HepG2 (cell line): Measurements from ENCODE around the gene SUB1. TPM values are rescaled to one million over a fixed set of nuclear protein-coding genes. Genes with fewer than 3 reads are reported as not detected.
"Not testable (repeated sequence)": the region's sequence is repeated elsewhere in the genome, so short reads cannot be mapped to it uniquely, and the experiment has no call there.

Source experiments
- ATAC-seq: fragments of 200-7000 bp; cut with Tn5 transposase; 3 replicates; pipeline ENCODE4 v1.9.1; 2020; ENCODE audit warnings: mild to moderate bottlenecking, moderate library complexity
- BruUV-seq: library from RNA; stranded (reverse); fragments of 400-500 nt; replicated peaks from 2 replicates; lab custom pipeline; 2021; lab: Mats Ljungman, UMichigan
- CTCF ChIA-PET: fragments of 300-600 bp; formaldehyde crosslinking; extraction: SDS; loops from one replicate; lab custom pipeline; 2021; ENCODE audit warnings: low total read pairs, inconsistent platforms, low intra/inter-chr PET ratio; lab: Yijun Ruan, JAX
- POLR2A ChIA-PET: fragments of 350-600 bp; sonication (Branson Sonifier 250); formaldehyde crosslinking; loops from one replicate; lab custom pipeline; 2020; ENCODE audit warnings: antibody characterized with exemption, inconsistent platforms; lab: Yijun Ruan, JAX
- DNase-seq: peaks from one replicate; pipeline ENCODE4 v3.0.0-alpha.2; 2015; ENCODE audit warnings: low spot score
- FAIRE-seq: peaks from 3 replicates; lab custom pipeline; 2011; peaks lifted over from hg19 to GRCh38; lab: Jason Lieb, UNC
- H2AFZ ChIP-seq: one replicate; pipeline ENCODE4 v1.6.1; 2011; ENCODE audit warnings: low read length, inconsistent platforms
- H3K27ac ChIP-seq: fragments of 300-600 bp; 3 replicates; pipeline ENCODE4 v1.8.0; 2011; ENCODE audit warnings: mixed run types, mild to moderate bottlenecking, mixed read lengths, low read length, inconsistent platforms; ENCODE audit not compliant: insufficient read depth; ENCODE audit errors: extremely low read length
- H3K27me3 ChIP-seq, 2 experiments: fragments of 200-600 bp in 1 of 2; 2 replicates in 1 of 2; 3 replicates in 1 of 2; pipeline versions ENCODE4 v1.6.0 to v1.8.0; 2011; ENCODE audit warnings: low read length in 2 of 2, mild to moderate bottlenecking in 2 of 2, moderate library complexity in 2 of 2, inconsistent platforms in 1 of 2; ENCODE audit not compliant: insufficient read depth in 2 of 2, control insufficient read depth in 1 of 2
- H3K36me3 ChIP-seq, 2 experiments: fragments of 200-600 bp in 1 of 2; replicated peaks in 1 of 2; 2 replicates in 1 of 2; 3 replicates in 1 of 2; pipeline versions ENCODE4 v1.5.1 to v1.8.0; 2011; ENCODE audit warnings: low read length in 2 of 2, inconsistent platforms in 1 of 2; ENCODE audit not compliant: insufficient read depth in 2 of 2, control insufficient read depth in 1 of 2
- H3K4me1 ChIP-seq: 2 replicates; pipeline ENCODE4 v1.5.1; 2012; ENCODE audit warnings: low read length, inconsistent platforms; ENCODE audit not compliant: insufficient read depth
- H3K4me2 ChIP-seq: 2 replicates; pipeline ENCODE4 v1.6.0; 2011; ENCODE audit warnings: low read depth, low read length, inconsistent platforms
- H3K4me3 ChIP-seq, 3 experiments: fragments of 200-600 bp in 1 of 3; sonication (generic), shearing (Covaris generic) in 1 of 3; replicated peaks in 1 of 3; 2 replicates each; pipeline ENCODE4 v1.5.1; 2011 to 2016; ENCODE audit warnings: low read length in 3 of 3, inconsistent platforms in 2 of 3, low read depth in 2 of 3, mild to moderate bottlenecking in 2 of 3, control low read depth in 1 of 3, mixed read lengths in 1 of 3; ENCODE audit not compliant: insufficient read depth in 1 of 3
- H3K79me2 ChIP-seq: one replicate; pipeline ENCODE4 v1.6.1; 2011; ENCODE audit warnings: low read length, inconsistent platforms; ENCODE audit not compliant: insufficient read depth
- H3K9ac ChIP-seq: 2 replicates; pipeline ENCODE4 v1.6.0; 2011; ENCODE audit warnings: mild to moderate bottlenecking, low read depth, low read length, inconsistent platforms; ENCODE audit not compliant: insufficient read depth
- H3K9me3 ChIP-seq: 2 replicates; pipeline ENCODE4 v1.5.1; 2012; ENCODE audit warnings: mild to moderate bottlenecking, low read length
- H4K20me1 ChIP-seq: 2 replicates; pipeline ENCODE4 v1.6.0; 2011; ENCODE audit warnings: inconsistent platforms, mild to moderate bottlenecking, low read length, moderate library complexity; ENCODE audit not compliant: insufficient read depth
- ARNTL ChIP-seq: sonication (generic); formaldehyde crosslinking; IDR thresholded peaks from 2 replicates; pipeline ENCODE4 v1.4.0; 2020; ENCODE audit warnings: mild to moderate bottlenecking, missing genetic modification reagents
- ZNF121 ChIP-seq: sonication (generic); formaldehyde crosslinking; IDR thresholded peaks from 2 replicates; pipeline ENCODE4 v1.5.0; 2020; ENCODE audit warnings: mild to moderate bottlenecking, missing genetic modification reagents
- ZZZ3 ChIP-seq: sonication (generic); formaldehyde crosslinking; IDR thresholded peaks from 2 replicates; pipeline ENCODE4 v1.4.0; 2020; ENCODE audit warnings: missing genetic modification reagents, mild to moderate bottlenecking, borderline replicate concordance
- WGBS: methylation state at CpG from one replicate; pipeline ENCODE4 v1.1.6; 2017; ENCODE audit warnings: low lambda C conversion rate; 5-methylcytosine and 5-hydroxymethylcytosine counted together
- in situ Hi-C: cut with HindIII; loops from 2 replicates; pipeline ENCODE4 v1.10.0; 2017; ENCODE audit warnings: low pct_unique_long_range_greater_than_20kb; ENCODE audit not compliant: extremely low pct_ligation_motif_present
- intact Hi-C: fragments of 100-400 bp; cut with micrococcal nuclease; formaldehyde crosslinking; loops from one replicate; pipeline ENCODE4 v1.10.0; 2022; ENCODE audit not compliant: unreplicated experiment
- polyA plus RNA-seq, 8 experiments: library from polyadenylated mRNA; depleted of rRNA in 3 of 8; stranded (reverse) in 7 of 8; unstranded in 1 of 8; fragments of >200 nt; fragmentation: Illumina TruSeq in 4 of 8; extraction: Trizol in 4 of 8; gene quantifications; 2 replicates each; pipeline versions ENCODE4 v1.2.1 to v1.2.3, GENCODE V29; 2011 to 2016; ENCODE audit warnings: low read depth in 4 of 8, missing spikeins in 1 of 8, mixed read lengths in 1 of 8; ENCODE audit not compliant: insufficient read depth in 1 of 8
- total RNA-seq, 5 experiments: library from RNA; depleted of rRNA; stranded (reverse); fragments of >200 nt; fragmentation: Illumina TruSeq; extraction: Trizol; gene quantifications; 2 replicates each; pipeline ENCODE4 v1.2.3, GENCODE V29; 2016; ENCODE audit warnings: low read depth in 1 of 5
- TF ChIP-seq, protein P1 (sequence below): sonication (generic); formaldehyde crosslinking; conservative IDR thresholded peaks from 2 replicates; pipeline ENCODE4 v1.4.0; 2020; ENCODE audit warnings: mild to moderate bottlenecking, missing genetic modification reagents, moderate library complexity
- TF ChIP-seq, protein P2 (sequence below): sonication (generic); formaldehyde crosslinking; IDR thresholded peaks from 2 replicates; pipeline ENCODE4 v1.5.0; 2020; ENCODE audit warnings: mild to moderate bottlenecking, missing genetic modification reagents

Gene SUB1
- total and polyA plus RNA-seq, 2 of the 13 experiments (the other 11 are each of a cell fraction or from before 2014, with no cell fraction given): 182 to 693 TPM

DNA sequence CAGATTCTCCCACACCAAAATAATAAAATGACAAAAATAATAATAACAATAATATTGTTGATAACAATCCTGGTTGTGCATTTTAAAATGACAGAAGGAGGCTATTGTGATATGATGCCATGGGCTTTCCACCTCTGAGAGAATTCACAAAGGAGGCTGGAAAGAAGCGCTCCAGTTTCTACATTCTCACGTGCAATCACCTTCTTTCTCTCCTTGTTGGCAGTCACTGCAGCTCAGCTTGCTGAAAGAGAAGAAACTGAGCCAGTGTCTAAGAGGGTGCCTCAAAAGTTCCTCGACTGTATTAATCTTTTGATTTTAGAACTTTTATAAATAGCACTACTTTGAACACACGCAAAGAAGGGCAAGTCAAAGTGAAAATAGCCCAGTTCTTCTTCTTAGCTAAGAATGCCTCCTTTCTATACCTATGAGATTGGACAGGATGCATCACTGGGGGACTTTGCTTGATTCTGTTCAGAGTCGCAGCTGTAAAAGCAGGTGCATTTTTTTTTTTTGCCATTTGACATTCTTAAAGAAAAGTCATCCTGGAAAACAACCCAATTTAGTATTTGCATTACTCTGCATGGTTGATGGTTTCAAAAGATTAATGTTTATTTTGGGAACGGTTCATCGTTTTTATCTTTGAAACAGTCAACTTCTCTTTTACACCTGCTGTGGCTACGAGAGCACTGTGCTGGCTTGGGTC is 12.4 kb upstream of the SUB1 start (continued):
- TF ChIP-seq ARNTL: no peak
- TF ChIP-seq, protein P1, sequence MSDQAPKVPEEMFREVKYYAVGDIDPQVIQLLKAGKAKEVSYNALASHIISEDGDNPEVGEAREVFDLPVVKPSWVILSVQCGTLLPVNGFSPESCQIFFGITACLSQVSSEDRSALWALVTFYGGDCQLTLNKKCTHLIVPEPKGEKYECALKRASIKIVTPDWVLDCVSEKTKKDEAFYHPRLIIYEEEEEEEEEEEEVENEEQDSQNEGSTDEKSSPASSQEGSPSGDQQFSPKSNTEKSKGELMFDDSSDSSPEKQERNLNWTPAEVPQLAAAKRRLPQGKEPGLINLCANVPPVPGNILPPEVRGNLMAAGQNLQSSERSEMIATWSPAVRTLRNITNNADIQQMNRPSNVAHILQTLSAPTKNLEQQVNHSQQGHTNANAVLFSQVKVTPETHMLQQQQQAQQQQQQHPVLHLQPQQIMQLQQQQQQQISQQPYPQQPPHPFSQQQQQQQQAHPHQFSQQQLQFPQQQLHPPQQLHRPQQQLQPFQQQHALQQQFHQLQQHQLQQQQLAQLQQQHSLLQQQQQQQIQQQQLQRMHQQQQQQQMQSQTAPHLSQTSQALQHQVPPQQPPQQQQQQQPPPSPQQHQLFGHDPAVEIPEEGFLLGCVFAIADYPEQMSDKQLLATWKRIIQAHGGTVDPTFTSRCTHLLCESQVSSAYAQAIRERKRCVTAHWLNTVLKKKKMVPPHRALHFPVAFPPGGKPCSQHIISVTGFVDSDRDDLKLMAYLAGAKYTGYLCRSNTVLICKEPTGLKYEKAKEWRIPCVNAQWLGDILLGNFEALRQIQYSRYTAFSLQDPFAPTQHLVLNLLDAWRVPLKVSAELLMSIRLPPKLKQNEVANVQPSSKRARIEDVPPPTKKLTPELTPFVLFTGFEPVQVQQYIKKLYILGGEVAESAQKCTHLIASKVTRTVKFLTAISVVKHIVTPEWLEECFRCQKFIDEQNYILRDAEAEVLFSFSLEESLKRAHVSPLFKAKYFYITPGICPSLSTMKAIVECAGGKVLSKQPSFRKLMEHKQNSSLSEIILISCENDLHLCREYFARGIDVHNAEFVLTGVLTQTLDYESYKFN: no peak
- no peak for TF ChIP-seq ZZZ3

DNA sequence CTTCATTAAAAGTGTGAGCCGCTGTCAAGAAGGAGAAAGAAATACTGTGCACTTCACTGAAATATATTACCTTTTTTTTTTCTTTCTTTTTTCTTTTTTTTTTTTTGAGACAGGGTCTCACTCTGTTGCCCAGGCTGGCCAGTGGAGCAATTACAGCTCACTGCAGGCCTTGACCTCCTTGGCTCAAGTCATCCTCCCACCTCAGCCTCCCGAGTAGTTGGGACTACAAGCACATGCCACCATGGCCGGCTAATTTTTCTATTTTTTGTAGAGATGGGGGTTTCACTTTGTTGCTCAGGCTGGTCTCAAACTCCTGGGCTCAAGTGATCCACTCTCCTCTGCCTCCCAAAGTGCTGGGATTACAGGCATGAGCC is 11.9 kb upstream of the SUB1 start:
- whole genome bisulfite sequencing: 90% methylated on average over 3 of the region's 3 CpGs
- FAIRE-seq, DNase-seq, H3K79me2 ChIP-seq, H3K4me2 ChIP-seq, H3K27me3 ChIP-seq, ATAC-seq, CTCF ChIA-PET, BruUV-seq, H3K9ac ChIP-seq: not testable (repeated sequence)
- POLR2A ChIA-PET: interaction anchor here (1.8 to 3.8 kb wide), 6 partner anchors 9 to 82 kb away, joined by 6 to 20 read pairs (median 14); partner anchors contain the start of gene SUB1
- H3K27ac ChIP-seq: peak overlapping the region; percentile 99
- TF ChIP-seq, protein P2, sequence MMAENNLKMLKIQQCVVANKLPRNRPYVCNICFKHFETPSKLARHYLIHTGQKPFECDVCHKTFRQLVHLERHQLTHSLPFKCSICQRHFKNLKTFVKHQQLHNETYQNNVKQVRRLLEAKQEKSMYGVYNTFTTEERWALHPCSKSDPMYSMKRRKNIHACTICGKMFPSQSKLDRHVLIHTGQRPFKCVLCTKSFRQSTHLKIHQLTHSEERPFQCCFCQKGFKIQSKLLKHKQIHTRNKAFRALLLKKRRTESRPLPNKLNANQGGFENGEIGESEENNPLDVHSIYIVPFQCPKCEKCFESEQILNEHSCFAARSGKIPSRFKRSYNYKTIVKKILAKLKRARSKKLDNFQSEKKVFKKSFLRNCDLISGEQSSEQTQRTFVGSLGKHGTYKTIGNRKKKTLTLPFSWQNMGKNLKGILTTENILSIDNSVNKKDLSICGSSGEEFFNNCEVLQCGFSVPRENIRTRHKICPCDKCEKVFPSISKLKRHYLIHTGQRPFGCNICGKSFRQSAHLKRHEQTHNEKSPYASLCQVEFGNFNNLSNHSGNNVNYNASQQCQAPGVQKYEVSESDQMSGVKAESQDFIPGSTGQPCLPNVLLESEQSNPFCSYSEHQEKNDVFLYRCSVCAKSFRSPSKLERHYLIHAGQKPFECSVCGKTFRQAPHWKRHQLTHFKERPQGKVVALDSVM (CRISPR knock-in tag): peak; percentile 72; the same call in 1 of the 2 replicates
- peak; percentile 75 for TF ChIP-seq ZNF121 (CRISPR knock-in tag)
- TF ChIP-seq, all 625 proteins: peak for 2; not testable (repeated sequence) for 623
- H3K9me3 ChIP-seq, in situ Hi-C loops, H4K20me1 ChIP-seq, H3K36me3 ChIP-seq, H3K4me3 ChIP-seq, H2AFZ ChIP-seq: not testable (repeated sequence)
- intact Hi-C loops: loop anchor here (5.0 kb wide), 1 partner anchor 261 kb away; the partner anchor contains the start of gene MTMR12
- H3K4me1 ChIP-seq: peaks cover 58% of the 10 kb centered on the region
